Thoracic aorta (tissue), 2 donors: ENCODE measurements around the gene FOXE1. TPM values are rescaled to one million over a fixed set of nuclear protein-coding genes. Genes with fewer than 3 reads are reported as not detected.

ENCODE experiments used
- ATAC-seq: fragments of 150-250 bp; one replicate; pipeline ENCODE4 v1.8.0; 2017; ENCODE audit warnings: low read depth; ENCODE audit not compliant: insufficient number of reproducible peaks, low FRiP score
- DNase-seq: peaks from one replicate; pipeline ENCODE4 v3.0.0-alpha.2; 2020; ENCODE audit warnings: low spot score
- H3K27ac ChIP-seq, 2 donors: fragments of 200-600 bp; sonication (generic); 1 replicate in 1 of 2; 2 replicates in 1 of 2; pipeline ENCODE4 v1.5.1; 2016; ENCODE audit warnings: mild to moderate bottlenecking in 2 of 2, moderate library complexity in 2 of 2
- H3K27me3 ChIP-seq: fragments of 200-600 bp; sonication (generic); replicated peaks from 2 replicates; pipeline ENCODE4 v1.6.0; 2016; ENCODE audit warnings: mild to moderate bottlenecking; ENCODE audit not compliant: insufficient read depth
- H3K36me3 ChIP-seq: fragments of 200-600 bp; sonication (generic); one replicate; pipeline ENCODE4 v1.5.1; 2016
- H3K4me1 ChIP-seq, 2 donors: fragments of 200-600 bp; sonication (generic); 1 replicate in 1 of 2; 2 replicates in 1 of 2; pipeline versions ENCODE4 v1.5.1 to v1.6.0; 2016; ENCODE audit warnings: low read depth in 2 of 2, mild to moderate bottlenecking in 1 of 2; ENCODE audit not compliant: control insufficient read depth in 1 of 2
- H3K4me3 ChIP-seq: fragments of 200-600 bp; sonication (generic); 2 replicates; pipeline ENCODE4 v1.5.1; 2016; ENCODE audit warnings: mild to moderate bottlenecking
- H3K9me3 ChIP-seq: fragments of 200-600 bp; sonication (generic); 2 replicates; pipeline ENCODE4 v1.5.1; 2016
- total RNA-seq, 2 donors: library from RNA; depleted of rRNA; stranded (reverse); fragments of >200 nt; gene quantifications; one replicate each; pipeline versions ENCODE4 v1.1.0 to v1.2.3, GENCODE V29; 2016
- TF ChIP-seq, protein P1 (sequence below): fragments of 200-600 bp; sonication (generic); IDR thresholded peaks from one replicate; pipeline ENCODE4 v1.5.1; 2019; ENCODE audit warnings: antibody characterized with exemption

FOXE1 gene
- total RNA-seq, 2 donors from 2014 or later: 0.21 to 0.68 TPM

DNA sequence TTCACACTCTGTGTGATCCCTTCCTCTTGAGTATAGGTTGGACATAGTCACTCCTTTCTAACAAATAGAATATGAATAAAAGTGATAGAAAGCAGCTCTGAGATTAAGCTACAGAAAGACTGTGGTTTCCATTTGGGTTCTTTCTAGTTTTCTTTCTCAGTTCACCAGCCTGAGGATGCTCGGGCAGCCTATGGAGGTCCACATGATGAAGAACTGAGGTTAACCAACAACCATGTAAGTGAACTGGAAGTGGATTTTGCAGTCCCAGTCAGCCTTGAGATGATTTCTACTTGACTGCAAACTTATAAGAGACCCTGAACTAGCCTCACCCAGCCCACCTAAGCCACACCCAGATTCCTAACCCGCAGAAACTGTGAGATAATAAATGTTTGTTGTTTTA lies 10.1 kb upstream of the FOXE1 start:
- TF ChIP-seq, protein P1, sequence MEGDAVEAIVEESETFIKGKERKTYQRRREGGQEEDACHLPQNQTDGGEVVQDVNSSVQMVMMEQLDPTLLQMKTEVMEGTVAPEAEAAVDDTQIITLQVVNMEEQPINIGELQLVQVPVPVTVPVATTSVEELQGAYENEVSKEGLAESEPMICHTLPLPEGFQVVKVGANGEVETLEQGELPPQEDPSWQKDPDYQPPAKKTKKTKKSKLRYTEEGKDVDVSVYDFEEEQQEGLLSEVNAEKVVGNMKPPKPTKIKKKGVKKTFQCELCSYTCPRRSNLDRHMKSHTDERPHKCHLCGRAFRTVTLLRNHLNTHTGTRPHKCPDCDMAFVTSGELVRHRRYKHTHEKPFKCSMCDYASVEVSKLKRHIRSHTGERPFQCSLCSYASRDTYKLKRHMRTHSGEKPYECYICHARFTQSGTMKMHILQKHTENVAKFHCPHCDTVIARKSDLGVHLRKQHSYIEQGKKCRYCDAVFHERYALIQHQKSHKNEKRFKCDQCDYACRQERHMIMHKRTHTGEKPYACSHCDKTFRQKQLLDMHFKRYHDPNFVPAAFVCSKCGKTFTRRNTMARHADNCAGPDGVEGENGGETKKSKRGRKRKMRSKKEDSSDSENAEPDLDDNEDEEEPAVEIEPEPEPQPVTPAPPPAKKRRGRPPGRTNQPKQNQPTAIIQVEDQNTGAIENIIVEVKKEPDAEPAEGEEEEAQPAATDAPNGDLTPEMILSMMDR: no peak
- peaks cover under 1% of the 10 kb centered on the region for H3K27me3 ChIP-seq
- ATAC-seq (no peak), DNase-seq (no peak)
- H3K4me1 ChIP-seq: no peaks in the 10 kb centered on the region
- H3K36me3 ChIP-seq: no peaks in the 10 kb centered on the region
- no peak overlapping the region for H3K27ac ChIP-seq
- H3K4me3 ChIP-seq: no peak overlapping the region
- H3K9me3 ChIP-seq: no peaks in the 10 kb centered on the region

DNA sequence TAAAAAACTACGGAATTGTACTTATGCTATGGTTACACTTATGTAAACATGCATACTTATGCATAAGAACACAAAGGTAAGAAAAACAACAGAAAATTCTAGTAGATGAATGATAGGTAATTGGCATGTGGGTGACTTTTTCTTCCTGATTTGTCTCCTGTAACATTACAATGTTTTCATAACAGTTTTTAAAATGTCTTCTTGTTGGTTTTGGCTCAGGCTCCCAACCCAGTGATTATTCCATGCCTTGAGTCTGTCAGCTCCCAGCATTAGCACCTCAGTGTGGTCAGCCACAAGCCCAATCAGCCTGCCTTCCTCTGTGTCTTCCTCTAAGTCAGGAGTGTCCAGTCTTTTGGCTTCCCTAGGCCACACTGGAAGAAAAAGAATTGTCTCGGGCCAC lies 7.9 kb upstream of the FOXE1 start:
- Histone ChIP-seq H3K36me3 (no peaks in the 10 kb centered on the region), H3K27me3 (peaks cover 6% of the 10 kb centered on the region), H3K4me3 (no peak overlapping the region), H3K9me3 (no peaks in the 10 kb centered on the region), H3K27ac (no peak overlapping the region), H3K4me1 (peaks cover 0 to 10% of the 10 kb centered on the region in 2 donors)
- no peak for DNase-seq
- no peak for ATAC-seq
- TF ChIP-seq, protein P1: no peak

GRCh38 chr9:97845763-97846162 lies 7.3 kb upstream of the FOXE1 start:
- DNase-seq (no peak), ATAC-seq (no peak)
- TF ChIP-seq, protein P1: no peak
- Histone ChIP-seq H3K4me3 (no peak overlapping the region), H3K27ac (no peak overlapping the region), H3K27me3 (peaks cover 6% of the 10 kb centered on the region), H3K4me1 (peaks cover 0 to 10% of the 10 kb centered on the region in 2 donors), H3K36me3 (no peaks in the 10 kb centered on the region), H3K9me3 (no peaks in the 10 kb centered on the region)

- H3K4me3 ChIP-seq: no peak overlapping the region
- DNase-seq (no peak), ATAC-seq (no peak)
- H3K36me3 ChIP-seq: no peaks in the 10 kb centered on the region
- peaks cover 0 to 10% of the 10 kb centered on the region in 2 donors for H3K4me1 ChIP-seq
- no peaks in the 10 kb centered on the region for H3K9me3 ChIP-seq
- TF ChIP-seq, protein P1: no peak
- H3K27me3 ChIP-seq: peaks cover 6% of the 10 kb centered on the region
- no peak overlapping the region for H3K27ac ChIP-seq
Measured at GRCh38 chr9:97846347-97846746, 6.7 kb upstream of the FOXE1 start.

DNA sequence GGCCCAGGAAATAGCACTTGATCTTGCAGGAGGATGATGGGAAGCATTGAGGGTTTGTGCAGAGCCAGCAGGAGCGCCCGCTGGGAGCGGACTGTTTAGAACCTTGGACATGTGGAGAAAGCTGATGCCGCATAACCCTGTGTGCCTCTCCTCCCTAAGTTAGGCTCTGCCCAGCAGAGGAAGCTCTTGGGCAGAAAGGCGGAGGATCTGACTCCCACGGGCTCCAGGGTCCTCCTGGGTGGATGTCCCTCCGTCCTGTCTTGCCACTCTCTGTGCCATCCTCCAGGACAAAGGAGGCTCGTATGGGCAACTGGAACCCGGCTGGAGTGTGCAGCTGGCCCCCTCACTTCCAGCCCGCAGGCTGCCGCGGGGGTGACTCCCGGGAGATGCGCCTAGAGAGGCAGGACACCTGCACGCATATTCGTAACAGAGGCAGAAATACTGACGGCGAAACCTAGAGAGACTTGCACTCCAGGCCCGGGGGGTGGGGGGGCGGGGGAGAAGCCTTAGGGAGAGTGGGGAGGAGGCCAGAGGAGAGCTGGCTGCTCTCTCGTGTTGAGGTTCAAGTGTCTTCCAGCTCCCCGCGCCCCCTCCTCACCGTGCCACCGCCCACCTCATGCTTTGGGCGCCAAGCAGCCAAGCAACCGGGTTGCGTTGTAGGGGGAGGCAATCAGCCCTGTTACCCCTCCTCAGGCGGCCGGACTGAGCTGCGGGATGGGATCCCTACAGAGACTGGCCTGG lies 5.4 kb upstream of the FOXE1 start:
- TF ChIP-seq, protein P1: no peak
- H3K27ac ChIP-seq: no peak overlapping the region
- ATAC-seq (no peak), DNase-seq (no peak)
- H3K27me3 ChIP-seq: peaks cover 6% of the 10 kb centered on the region
- peaks cover 0 to 16% of the 10 kb centered on the region in 2 donors for H3K4me1 ChIP-seq
- H3K36me3 ChIP-seq: no peaks in the 10 kb centered on the region
- H3K4me3 ChIP-seq: no peak overlapping the region
- no peaks in the 10 kb centered on the region for H3K9me3 ChIP-seq
